Measurements from ENCODE around the gene PANK2.

DNA sequence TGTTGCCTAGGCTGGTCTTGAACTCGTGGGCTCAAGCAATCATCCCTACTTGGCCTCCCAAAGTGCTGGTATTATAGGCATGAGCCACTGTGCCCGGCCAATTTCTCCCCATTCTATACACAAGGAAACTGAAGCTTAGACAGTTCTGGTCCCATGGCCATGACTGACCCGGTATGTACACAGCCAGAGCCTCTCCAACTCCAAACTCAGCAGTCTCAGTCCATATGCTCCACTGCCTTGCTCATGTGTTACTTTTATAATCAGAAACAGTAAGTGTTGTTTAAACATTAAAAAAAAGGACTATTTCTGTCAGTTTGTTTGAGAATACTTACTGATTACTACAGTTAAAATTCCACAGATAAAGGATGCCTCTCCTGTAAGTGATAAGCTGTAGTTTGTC, 75.5 kb downstream of the PANK2 start:
- TF ChIP-seq, protein P1, sequence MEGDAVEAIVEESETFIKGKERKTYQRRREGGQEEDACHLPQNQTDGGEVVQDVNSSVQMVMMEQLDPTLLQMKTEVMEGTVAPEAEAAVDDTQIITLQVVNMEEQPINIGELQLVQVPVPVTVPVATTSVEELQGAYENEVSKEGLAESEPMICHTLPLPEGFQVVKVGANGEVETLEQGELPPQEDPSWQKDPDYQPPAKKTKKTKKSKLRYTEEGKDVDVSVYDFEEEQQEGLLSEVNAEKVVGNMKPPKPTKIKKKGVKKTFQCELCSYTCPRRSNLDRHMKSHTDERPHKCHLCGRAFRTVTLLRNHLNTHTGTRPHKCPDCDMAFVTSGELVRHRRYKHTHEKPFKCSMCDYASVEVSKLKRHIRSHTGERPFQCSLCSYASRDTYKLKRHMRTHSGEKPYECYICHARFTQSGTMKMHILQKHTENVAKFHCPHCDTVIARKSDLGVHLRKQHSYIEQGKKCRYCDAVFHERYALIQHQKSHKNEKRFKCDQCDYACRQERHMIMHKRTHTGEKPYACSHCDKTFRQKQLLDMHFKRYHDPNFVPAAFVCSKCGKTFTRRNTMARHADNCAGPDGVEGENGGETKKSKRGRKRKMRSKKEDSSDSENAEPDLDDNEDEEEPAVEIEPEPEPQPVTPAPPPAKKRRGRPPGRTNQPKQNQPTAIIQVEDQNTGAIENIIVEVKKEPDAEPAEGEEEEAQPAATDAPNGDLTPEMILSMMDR (IDR thresholded peaks at IDR 0.05): no peak
- TF ChIP-seq GATA2 (CRISPR knock-in tag; IDR thresholded peaks at IDR 0.05): no peak
- TF ChIP-seq CHD2 (IDR thresholded peaks at IDR 0.05; ENCODE audit: low read length, partially characterized antibody): no peak
- TF ChIP-seq ELF1 (IDR thresholded peaks at IDR 0.05): no peak
- no peak for TF ChIP-seq SIN3A (IDR thresholded peaks at IDR 0.05; ENCODE audit: borderline replicate concordance, low read depth, low read length)
- TF ChIP-seq FOXM1 (IDR thresholded peaks at IDR 0.05; ENCODE audit: low read depth): no peak
- TF ChIP-seq RCOR1 (IDR thresholded peaks at IDR 0.05; ENCODE audit: low read length): no peak
- no peak for TF ChIP-seq TCF12 (IDR thresholded peaks at IDR 0.05)
- TF ChIP-seq POLR2AphosphoS5 (IDR thresholded peaks at IDR 0.05; ENCODE audit: low read depth, low read length): no peak
